ENCODE data around the gene ALPK3.
A peak's percentile ranks its signal among the peaks of the same experiment; 100 is the strongest.

Gene ALPK3

DNA sequence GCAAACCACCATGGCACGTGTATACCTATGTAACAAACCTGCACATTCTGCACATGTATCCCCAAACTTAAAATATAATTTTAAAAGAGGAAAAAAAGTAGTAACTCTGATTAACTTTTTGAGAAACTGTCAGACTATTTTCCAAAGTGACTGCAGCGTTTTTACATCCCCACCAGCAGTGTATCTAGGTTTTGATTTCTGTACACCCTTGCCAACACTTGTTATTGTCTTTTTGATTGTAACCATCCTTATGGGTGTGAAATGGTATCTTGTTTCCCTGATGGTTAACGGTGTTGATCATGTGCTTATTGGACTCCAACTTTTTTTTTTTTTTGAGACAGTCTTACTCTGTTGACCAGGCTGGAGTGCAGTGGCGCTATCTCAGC lies 23.0 kb upstream of the ALPK3 start:
- TF ChIP-seq, protein P1, sequence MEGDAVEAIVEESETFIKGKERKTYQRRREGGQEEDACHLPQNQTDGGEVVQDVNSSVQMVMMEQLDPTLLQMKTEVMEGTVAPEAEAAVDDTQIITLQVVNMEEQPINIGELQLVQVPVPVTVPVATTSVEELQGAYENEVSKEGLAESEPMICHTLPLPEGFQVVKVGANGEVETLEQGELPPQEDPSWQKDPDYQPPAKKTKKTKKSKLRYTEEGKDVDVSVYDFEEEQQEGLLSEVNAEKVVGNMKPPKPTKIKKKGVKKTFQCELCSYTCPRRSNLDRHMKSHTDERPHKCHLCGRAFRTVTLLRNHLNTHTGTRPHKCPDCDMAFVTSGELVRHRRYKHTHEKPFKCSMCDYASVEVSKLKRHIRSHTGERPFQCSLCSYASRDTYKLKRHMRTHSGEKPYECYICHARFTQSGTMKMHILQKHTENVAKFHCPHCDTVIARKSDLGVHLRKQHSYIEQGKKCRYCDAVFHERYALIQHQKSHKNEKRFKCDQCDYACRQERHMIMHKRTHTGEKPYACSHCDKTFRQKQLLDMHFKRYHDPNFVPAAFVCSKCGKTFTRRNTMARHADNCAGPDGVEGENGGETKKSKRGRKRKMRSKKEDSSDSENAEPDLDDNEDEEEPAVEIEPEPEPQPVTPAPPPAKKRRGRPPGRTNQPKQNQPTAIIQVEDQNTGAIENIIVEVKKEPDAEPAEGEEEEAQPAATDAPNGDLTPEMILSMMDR (IDR thresholded peaks at IDR 0.05; ENCODE audit: low read depth, low read length) = no peak
- H3K4me3 ChIP-seq (ENCODE audit: low read depth, low read length) = no peak overlapping the region
- in situ Hi-C loops (cut with HindIII; ENCODE audit: low sequenced_read_pairs) = no loop called here
- no peak for DNase-seq (ENCODE audit: low read depth, low spot score)

DNA sequence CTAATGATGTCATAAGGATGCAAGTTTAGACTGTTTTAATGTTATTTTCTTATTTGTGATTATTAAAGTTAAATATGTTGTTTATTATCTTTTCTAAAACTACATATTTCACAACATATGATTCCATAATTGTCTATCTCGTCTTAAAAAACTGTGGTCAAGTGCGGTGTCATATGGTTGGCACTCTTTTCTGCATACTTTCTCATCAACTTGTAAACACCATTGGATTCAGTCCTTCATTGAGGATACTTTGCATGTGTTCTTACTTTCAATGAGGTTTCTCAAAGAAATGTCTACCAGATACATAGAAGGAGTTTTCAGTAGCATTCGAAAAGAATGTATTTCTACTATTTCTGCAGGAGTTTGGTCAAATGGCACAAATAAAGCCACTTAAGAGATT lies 22.0 kb upstream of the ALPK3 start:
- TF ChIP-seq, protein P1 (IDR thresholded peaks at IDR 0.05; ENCODE audit: low read depth, low read length) = no peak
- in situ Hi-C loops (cut with HindIII; ENCODE audit: low sequenced_read_pairs) = no loop called here
- no peak for DNase-seq (ENCODE audit: low read depth, low spot score)
- no peak overlapping the region for H3K4me3 ChIP-seq (ENCODE audit: low read depth, low read length)

DNA sequence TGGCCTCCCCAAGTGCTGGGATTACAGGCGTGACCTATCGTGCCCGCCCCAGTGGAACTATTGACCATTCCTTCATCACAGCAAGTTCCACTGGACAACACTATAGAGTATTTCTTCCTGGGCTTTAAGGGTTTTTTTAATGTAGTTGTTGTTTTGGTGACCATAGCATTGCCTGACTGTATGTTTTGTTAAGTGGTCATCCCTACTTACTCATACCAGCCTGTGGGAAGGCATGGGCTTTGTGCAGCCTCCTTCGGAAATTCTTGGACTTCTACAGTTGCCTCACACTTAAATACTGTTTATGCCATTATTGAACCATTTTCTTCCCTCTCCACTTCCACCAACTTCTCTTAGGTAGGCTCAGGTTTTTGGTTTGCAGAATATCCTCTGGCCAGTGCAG lies 19.9 kb upstream of the ALPK3 start:
- in situ Hi-C loops (cut with HindIII; ENCODE audit: low sequenced_read_pairs) = no loop called here
- peak; percentile 86 for DNase-seq (ENCODE audit: low read depth, low spot score)
- TF ChIP-seq, protein P1 (IDR thresholded peaks at IDR 0.05; ENCODE audit: low read depth, low read length) = no peak
- H3K4me3 ChIP-seq (ENCODE audit: low read depth, low read length) = no peak overlapping the region

DNA sequence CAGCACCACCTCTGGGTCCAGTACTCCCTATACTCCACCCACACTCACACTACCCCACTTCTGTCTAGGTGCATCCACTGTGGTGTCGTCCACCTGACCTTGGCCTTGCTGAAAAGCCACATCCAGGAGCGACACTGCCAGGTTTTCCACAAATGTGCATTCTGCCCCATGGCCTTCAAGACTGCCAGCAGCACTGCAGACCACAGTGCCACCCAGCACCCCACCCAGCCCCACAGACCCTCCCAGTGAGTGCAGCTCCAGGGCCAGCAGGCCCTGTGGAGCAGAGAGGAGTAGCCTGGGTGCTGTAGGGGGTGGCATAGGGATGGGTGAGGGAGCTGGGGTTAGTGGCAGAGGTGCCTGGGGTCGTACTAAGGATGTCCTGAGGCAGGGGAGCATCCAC lies 19.4 kb upstream of the ALPK3 start:
- DNase-seq (ENCODE audit: low read depth, low spot score) = no peak
- in situ Hi-C loops (cut with HindIII; ENCODE audit: low sequenced_read_pairs) = no loop called here
- no peak overlapping the region for H3K4me3 ChIP-seq (ENCODE audit: low read depth, low read length)
- TF ChIP-seq, protein P1 (IDR thresholded peaks at IDR 0.05; ENCODE audit: low read depth, low read length) = no peak

DNA sequence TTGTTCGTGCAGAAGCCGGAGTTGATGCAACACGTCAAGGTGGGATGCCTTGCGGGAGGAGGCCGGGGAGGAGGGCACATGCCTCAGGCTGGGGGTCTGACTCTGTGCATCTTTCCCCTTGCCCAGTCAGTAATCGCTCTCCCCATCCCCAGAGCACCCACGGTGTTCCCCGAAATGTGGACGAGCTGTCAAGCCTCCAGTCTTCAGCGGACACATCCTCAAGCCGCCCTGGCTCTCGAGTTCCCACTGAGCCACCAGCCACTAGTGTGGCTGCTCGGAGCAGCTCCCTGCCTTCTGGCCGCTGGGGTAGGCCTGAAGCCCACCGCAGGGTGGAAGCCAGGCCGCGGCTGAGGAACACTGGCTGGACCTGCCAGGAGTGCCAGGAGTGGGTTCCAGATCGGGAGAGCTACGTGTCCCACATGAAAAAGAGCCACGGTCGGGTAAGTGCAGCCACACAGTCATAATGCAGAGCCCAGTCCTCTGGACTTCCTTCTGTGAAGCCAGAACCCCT lies 18.7 kb upstream of the ALPK3 start:
- no peak for DNase-seq (ENCODE audit: low read depth, low spot score)
- TF ChIP-seq, protein P1 (IDR thresholded peaks at IDR 0.05; ENCODE audit: low read depth, low read length) = no peak
- no peak overlapping the region for H3K4me3 ChIP-seq (ENCODE audit: low read depth, low read length)
- in situ Hi-C loops (cut with HindIII; ENCODE audit: low sequenced_read_pairs) = no loop called here

DNA sequence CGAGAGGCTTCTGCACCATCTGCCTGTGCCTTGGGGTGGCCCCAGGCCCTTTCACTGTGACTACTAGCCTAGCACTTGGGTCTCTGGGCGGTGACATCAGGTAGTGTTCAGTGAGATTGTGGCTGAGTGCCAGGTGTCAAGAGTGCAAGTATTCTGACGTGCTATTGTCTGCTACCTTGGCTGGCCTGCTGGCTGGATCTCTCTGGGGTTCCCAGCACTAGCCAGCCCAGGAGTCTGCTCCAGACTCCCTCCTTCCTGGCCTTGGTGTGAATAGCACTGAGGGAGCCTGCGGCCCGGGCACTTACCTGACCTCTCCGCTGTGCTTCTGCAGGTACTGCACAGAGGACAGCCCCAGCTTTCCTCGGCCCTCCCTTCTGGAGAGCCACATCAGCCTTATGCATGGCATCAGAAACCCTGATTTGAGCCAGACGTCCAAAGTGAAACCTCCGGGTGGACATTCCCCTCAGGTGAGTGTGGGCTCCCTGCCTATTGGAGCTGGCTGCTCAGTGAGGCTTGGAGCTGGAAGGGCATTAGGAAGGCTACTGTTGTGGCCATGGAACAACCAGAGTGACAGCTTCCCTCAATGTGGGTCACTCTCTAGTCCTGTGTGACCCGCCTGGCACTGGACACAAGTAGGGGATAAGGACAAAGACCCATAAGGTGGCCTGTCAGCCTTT lies 17.5 kb upstream of the ALPK3 start:
- in situ Hi-C loops (cut with HindIII; ENCODE audit: low sequenced_read_pairs) = no loop called here
- TF ChIP-seq, protein P1 (IDR thresholded peaks at IDR 0.05; ENCODE audit: low read depth, low read length) = no peak
- H3K4me3 ChIP-seq (ENCODE audit: low read depth, low read length) = no peak overlapping the region
- no peak for DNase-seq (ENCODE audit: low read depth, low spot score)
